Lung (tissue), 12 donors: ENCODE results near the gene FFAR1. TPM values are rescaled to one million over a fixed set of nuclear protein-coding genes. Genes with fewer than 3 reads are reported as not detected.

Source experiments
- ATAC-seq: fragments of 200-7000 bp; cut with Tn5 transposase; one replicate; pipeline ENCODE4 v1.9.1; 2020; ENCODE audit warnings: moderate number of reproducible peaks; ENCODE audit not compliant: insufficient read depth, low FRiP score
- DNase-seq, 3 donors: peaks; one replicate each; pipeline ENCODE4 v3.0.0-alpha.2; 2013 to 2017
- H3K27ac ChIP-seq, 2 donors: one replicate each; pipeline ENCODE4 v1.5.1; 2013; ENCODE audit warnings: mild to moderate bottlenecking in 2 of 2, moderate library complexity in 2 of 2, control low read depth in 1 of 2, inconsistent platforms in 1 of 2, low read depth in 1 of 2, low read length in 1 of 2
- H3K27me3 ChIP-seq, 3 donors: one replicate each; pipeline ENCODE4 v1.5.1; 2013; ENCODE audit warnings: low read length in 2 of 3; ENCODE audit not compliant: control insufficient read depth in 3 of 3, insufficient read depth in 3 of 3
- H3K36me3 ChIP-seq, 4 donors: one replicate each; pipeline ENCODE4 v1.5.1; 2013; ENCODE audit warnings: low read length in 4 of 4, mild to moderate bottlenecking in 1 of 4, moderate library complexity in 1 of 4; ENCODE audit not compliant: control insufficient read depth in 4 of 4, insufficient read depth in 4 of 4
- H3K4me1 ChIP-seq, 5 donors: one replicate each; pipeline ENCODE4 v1.5.1; 2013; ENCODE audit warnings: low read length in 5 of 5, mild to moderate bottlenecking in 2 of 5, moderate library complexity in 1 of 5; ENCODE audit not compliant: control insufficient read depth in 5 of 5, insufficient read depth in 5 of 5
- H3K4me3 ChIP-seq: one replicate; pipeline ENCODE4 v1.5.1; 2013; ENCODE audit warnings: mild to moderate bottlenecking, control low read depth, moderate library complexity
- H3K9ac ChIP-seq, 2 donors: one replicate each; pipeline ENCODE4 v1.5.1; 2013; ENCODE audit warnings: low read length in 2 of 2, control low read depth in 1 of 2; ENCODE audit not compliant: insufficient read depth in 1 of 2
- H3K9me3 ChIP-seq, 4 donors: one replicate each; pipeline ENCODE4 v1.5.1; 2013; ENCODE audit warnings: low read length in 3 of 4, mild to moderate bottlenecking in 1 of 4, moderate library complexity in 1 of 4; ENCODE audit not compliant: control insufficient read depth in 4 of 4, insufficient read depth in 3 of 4
- CTCF ChIP-seq: IDR thresholded peaks from 2 replicates; pipeline ENCODE4 v1.5.1; 2012; ENCODE audit warnings: mild to moderate bottlenecking; ENCODE audit errors: control extremely low read depth, extremely low read depth
- whole genome bisulfite sequencing, 2 donors: extraction: QIAGEN DNeasy Blood & Tissue Kit; methylation state at CpG; one replicate each; pipeline ENCODE4 v1.1.7; 2013; 5-methylcytosine and 5-hydroxymethylcytosine counted together
- polyA plus RNA-seq, 2 donors: library from polyadenylated mRNA; stranded (reverse); fragments of 200-250 nt; gene quantifications; one replicate each; pipeline ENCODE4 v1.2.1, GENCODE V29; 2013
- total RNA-seq, 2 donors: library from RNA; depleted of rRNA in 1 of 2; stranded (reverse); fragments of >200 nt in 1 of 2; gene quantifications; one replicate each; pipeline ENCODE4 v1.2.1, GENCODE V29; 2014 to 2021
- donor health status: control.
- donor health status: control.
- donor health status: Bipolar disorder and iron deficiency.
- donor health status: healthy.
- donor health status: DM: yes; HTN: yes; CAD: no.

The FFAR1 gene
- total and polyA plus RNA-seq, 4 donors = 0.06 to 1.1 (median 0.43) TPM

GRCh38 chr19:35363711-35364425 is 16.2 kb downstream of the FFAR1 start:
- no peaks in the 10 kb centered on the region for H3K36me3 ChIP-seq
- no peak overlapping the region for H3K9ac ChIP-seq
- no peak overlapping the region for H3K4me3 ChIP-seq
- H3K9me3 ChIP-seq = no peaks in the 10 kb centered on the region
- peaks cover 0 to 4% (median 0%) of the 10 kb centered on the region in 3 donors for H3K27me3 ChIP-seq
- 95% methylated on average over 19 of the region's 19 CpGs; no CpG with 5 or more reads in 1 of the 2 donors for WGBS, 2 donors
- no peak overlapping the region for H3K27ac ChIP-seq
- H3K4me1 ChIP-seq = no peaks in the 10 kb centered on the region
- DNase-seq (no peak), ATAC-seq (no peak)
- TF ChIP-seq CTCF = no peak

GRCh38 chr19:35365303-35365702 is 17.6 kb downstream of the FFAR1 start:
- Histone ChIP-seq H3K9ac (no peak overlapping the region), H3K4me3 (no peak overlapping the region), H3K27ac (no peak overlapping the region), H3K9me3 (peaks cover 0 to 3% (median 0%) of the 10 kb centered on the region in 4 donors), H3K36me3 (no peaks in the 10 kb centered on the region), H3K27me3 (peaks cover 0 to 4% (median 0%) of the 10 kb centered on the region in 3 donors), H3K4me1 (no peaks in the 10 kb centered on the region)
- ATAC-seq (no peak), DNase-seq (no peak)
- no peak for TF ChIP-seq CTCF
- WGBS, 2 donors = 88% methylated on average over 4 of the region's 4 CpGs; no CpG with 5 or more reads in 1 of the 2 donors

GRCh38 chr19:35368378-35368777 is 20.7 kb downstream of the FFAR1 start:
- TF ChIP-seq CTCF = no peak
- H3K36me3 ChIP-seq = no peaks in the 10 kb centered on the region
- H3K27me3 ChIP-seq = peaks cover 0 to 4% (median 0%) of the 10 kb centered on the region in 3 donors
- no peak overlapping the region for H3K9ac ChIP-seq
- H3K9me3 ChIP-seq = peaks cover 0 to 3% (median 0%) of the 10 kb centered on the region in 4 donors
- no peak overlapping the region for H3K27ac ChIP-seq
- WGBS, 2 donors = 84% methylated on average over 1 of the region's 1 CpG; no CpG with 5 or more reads in 1 of the 2 donors
- no peak for DNase-seq
- no peaks in the 10 kb centered on the region for H3K4me1 ChIP-seq
- ATAC-seq = no peak
- no peak overlapping the region for H3K4me3 ChIP-seq

GRCh38 chr19:35369522-35369921 is 21.8 kb downstream of the FFAR1 start:
- no peak overlapping the region for H3K9ac ChIP-seq
- H3K4me3 ChIP-seq = no peak overlapping the region
- no peak overlapping the region for H3K27ac ChIP-seq
- ATAC-seq (no peak), DNase-seq (no peak)
- TF ChIP-seq CTCF = no peak
- peaks cover 0 to 4% (median 0%) of the 10 kb centered on the region in 3 donors for H3K27me3 ChIP-seq
- H3K4me1 ChIP-seq = no peaks in the 10 kb centered on the region
- H3K36me3 ChIP-seq = no peaks in the 10 kb centered on the region
- H3K9me3 ChIP-seq = peaks cover 0 to 3% (median 0%) of the 10 kb centered on the region in 4 donors
